ENCODE measurements around the gene BPGM.

The BPGM gene

DNA sequence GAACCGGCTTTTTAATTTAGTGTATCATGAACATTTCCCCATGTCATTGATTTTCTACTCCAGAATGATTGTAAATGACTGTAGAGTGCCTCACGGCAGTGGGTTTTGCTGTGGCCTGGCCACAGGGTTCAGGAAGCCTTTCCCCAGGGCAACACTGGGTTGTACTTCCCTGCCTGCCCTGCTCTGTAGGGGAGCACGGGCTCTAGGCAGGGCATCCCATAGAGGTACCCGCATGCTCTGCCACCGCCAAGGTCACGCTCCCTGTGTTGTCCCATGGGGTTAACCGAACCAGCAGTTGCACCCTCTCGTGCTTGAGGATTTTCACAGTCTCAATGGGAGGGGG, 63.8 kb downstream of the BPGM start:
- no peak overlapping the region for H3K4me3 ChIP-seq (ENCODE audit: low read depth, low read length)
- DNase-seq (ENCODE audit: low read depth): no peak

DNA sequence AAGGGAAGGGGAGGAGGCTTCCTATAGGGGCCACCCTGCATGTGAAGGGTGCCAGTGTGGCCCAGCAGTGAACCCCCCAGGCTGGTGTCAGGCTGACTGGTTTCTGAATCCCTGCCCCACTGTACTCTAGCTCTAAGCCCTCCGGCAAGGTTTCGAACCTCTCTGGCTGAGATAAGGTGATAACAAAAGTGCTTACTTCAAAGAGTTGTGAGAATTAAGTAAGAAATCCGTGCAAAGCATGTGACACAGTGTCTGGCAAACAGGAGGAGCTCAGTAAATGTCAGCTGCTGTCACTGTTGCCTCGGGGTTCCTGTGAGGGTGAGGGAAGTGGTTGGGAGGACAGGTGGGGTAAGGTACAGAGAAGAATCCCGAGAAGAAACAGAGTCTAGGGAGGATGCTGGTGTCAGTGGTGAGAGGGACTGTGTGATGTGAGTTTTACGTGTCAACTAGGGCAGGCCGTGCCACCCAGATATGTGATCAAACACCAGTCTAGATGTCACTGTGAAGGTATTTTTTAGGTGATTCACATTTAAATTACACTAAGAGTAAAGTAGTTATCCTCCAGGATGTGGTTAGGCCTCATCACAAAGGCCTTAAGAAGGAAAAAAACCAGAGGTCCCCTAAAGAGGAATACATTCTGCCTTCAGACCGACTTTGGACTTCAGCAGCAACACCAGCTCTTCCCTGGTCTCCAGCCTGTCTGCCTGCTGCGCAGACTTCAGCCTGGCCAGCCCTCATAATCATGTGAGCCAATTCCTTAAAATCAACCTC, 64.4 kb downstream of the BPGM start:
- H3K4me3 ChIP-seq (ENCODE audit: low read depth, low read length): no peak overlapping the region
- no peak for DNase-seq (ENCODE audit: low read depth)

- DNase-seq (ENCODE audit: low read depth): no peak
- no peak overlapping the region for H3K4me3 ChIP-seq (ENCODE audit: low read depth, low read length)
These were observed 65.5 kb downstream of the BPGM start for GRCh38 chr7:134712196-134712595.

DNA sequence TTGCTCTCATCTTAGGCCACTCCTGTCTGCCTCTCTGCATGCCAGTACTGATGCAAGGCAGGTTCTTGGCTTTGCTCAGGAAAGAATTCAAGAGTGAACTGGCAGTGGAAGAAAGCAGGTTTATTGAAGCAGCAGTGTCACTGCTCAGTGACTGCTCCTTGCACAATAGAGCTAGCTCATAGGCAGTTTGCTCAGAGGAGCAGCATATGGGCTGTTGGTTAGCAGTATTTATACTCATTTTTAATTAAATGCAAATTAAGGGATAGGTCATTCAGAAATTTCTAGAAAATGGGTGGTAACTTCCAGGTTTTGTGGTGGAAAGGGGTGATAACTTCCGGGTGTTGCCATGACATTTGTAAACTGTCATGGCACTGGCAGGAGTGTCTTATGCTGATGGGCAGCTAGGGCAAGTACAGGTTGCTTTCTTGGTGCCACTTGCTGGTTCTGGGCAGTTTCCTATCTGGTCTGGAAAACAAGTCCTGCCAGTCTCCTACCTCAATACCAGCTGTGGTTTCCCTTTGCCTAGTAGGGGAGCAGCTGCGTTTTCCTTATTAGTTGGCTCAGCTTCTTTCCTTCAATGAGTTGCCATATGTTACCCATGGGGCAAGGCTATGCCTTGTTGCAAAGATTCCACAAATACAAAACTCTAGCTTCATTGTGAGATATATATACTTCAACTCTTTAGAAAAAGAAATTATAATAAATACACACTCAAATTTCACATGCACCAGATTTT, 68.0 kb downstream of the BPGM start:
- no peak for DNase-seq (ENCODE audit: low read depth)
- no peak overlapping the region for H3K4me3 ChIP-seq (ENCODE audit: low read depth, low read length)

- no peak for DNase-seq (ENCODE audit: low read depth)
- no peak overlapping the region for H3K4me3 ChIP-seq (ENCODE audit: low read depth, low read length)
These were observed 71.7 kb downstream of the BPGM start for GRCh38 chr7:134718211-134718875.

DNA sequence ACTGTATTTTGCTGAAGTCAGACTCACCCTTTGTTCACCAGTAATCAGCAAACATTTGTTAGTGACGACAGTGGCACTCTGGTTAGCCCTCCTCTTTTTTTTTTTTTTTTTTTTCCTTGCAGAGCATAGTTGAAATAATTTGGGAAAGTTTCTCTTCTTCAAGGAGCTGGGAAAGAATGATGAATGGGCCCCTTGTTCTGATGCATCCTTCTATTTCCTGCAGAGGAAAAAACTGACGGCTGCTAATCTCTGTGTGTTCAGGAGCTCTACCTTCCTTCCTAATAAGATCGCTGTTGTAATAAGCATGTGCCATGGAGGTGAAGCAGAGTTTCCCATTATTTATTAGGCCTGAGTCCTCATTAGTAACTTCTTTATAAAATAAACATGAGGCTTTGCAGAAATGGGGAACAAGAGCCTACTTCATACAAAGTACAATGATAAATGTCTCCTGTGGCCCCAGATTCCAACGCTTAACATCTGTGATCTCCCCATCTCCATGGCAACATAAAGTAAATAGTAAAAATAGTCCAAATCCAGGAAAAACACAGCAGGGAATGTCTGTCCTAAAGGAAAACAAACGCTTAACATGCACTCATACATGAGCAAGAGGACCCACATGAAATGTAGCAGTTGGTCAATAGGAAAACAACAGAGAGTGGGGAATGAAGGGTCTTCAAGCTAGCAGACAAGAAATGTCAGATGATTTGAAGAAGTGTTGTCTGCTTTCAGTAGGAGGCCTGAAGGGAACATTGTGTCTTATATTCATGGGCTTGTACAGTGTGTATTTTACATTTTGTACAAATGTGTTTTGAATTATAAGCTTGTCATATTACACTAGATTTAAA, 73.7 kb downstream of the BPGM start:
- DNase-seq (ENCODE audit: low read depth): no peak
- H3K4me3 ChIP-seq (ENCODE audit: low read depth, low read length): no peak overlapping the region

DNA sequence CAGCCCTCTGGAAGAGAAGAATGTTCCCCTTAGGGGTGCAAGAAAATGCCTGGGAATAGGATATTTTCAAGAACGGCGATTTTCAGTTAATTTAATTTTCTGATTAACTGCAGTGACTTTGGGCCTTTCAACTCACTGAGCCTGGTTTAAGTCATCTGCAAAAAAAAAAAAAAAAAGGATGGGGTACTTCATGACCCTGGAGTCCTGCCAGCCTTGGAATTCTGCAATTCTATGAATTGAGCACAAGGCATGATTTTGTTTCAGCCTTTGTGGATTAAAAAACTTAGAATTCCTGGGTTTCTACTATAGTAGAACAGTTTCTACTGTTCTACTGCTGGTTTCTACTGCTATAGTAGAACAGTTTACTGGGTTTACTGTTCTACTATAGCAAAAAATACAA, 74.5 kb downstream of the BPGM start:
- DNase-seq (ENCODE audit: low read depth): no peak

GRCh38 chr7:134722786-134723322, 76.2 kb downstream of the BPGM start:
- no peak for DNase-seq (ENCODE audit: low read depth)
- no peak overlapping the region for H3K4me3 ChIP-seq (ENCODE audit: low read depth, low read length)

More for the DNA sequence above, 74.5 kb downstream of the BPGM start:
- no peak overlapping the region for H3K4me3 ChIP-seq (ENCODE audit: low read depth, low read length)

GRCh38 chr7:134723892-134724291, 77.2 kb downstream of the BPGM start:
- H3K4me3 ChIP-seq (ENCODE audit: low read depth, low read length): no peak overlapping the region
- DNase-seq (ENCODE audit: low read depth): no peak

DNA sequence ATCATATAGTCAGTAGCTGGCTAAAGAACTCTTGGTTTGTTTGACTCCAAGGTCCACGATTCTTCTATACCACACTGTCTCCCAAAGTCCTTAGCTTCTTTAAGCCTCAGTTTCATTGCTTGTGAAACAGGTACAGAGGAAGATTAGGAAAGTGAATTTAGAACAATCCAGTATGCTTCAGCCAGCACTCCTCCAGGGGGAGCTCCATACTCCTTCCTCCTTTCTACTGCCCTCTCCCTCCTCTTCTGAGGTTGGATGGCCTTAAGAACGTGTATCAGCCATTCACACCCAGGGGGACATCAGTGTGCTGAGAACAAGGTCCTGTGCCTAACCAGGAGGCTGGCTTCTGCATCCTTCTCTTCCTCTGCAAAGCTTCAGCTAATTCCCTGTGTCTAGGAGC, 78.0 kb downstream of the BPGM start:
- DNase-seq (ENCODE audit: low read depth): no peak

GRCh38 chr7:134726581-134726980, 79.9 kb downstream of the BPGM start:
- no peak overlapping the region for H3K4me3 ChIP-seq (ENCODE audit: low read depth, low read length)
- no peak for DNase-seq (ENCODE audit: low read depth)

More for the DNA sequence above, 78.0 kb downstream of the BPGM start:
- H3K4me3 ChIP-seq (ENCODE audit: low read depth, low read length): no peak overlapping the region

- H3K4me3 ChIP-seq (ENCODE audit: low read depth, low read length): no peak overlapping the region
- DNase-seq (ENCODE audit: low read depth): no peak
These were observed 81.1 kb downstream of the BPGM start for GRCh38 chr7:134727711-134728110.
